Measurements from ENCODE around the gene ZNF101. TPM values are rescaled to one million over a fixed set of nuclear protein-coding genes. Genes with fewer than 3 reads are reported as not detected.
A peak's percentile ranks its signal among the peaks of the same experiment; 100 is the strongest.
"Not testable (repeated sequence)": the region's sequence is repeated elsewhere in the genome, so short reads cannot be mapped to it uniquely, and the experiment has no call there.

The ZNF101 gene
- total RNA-seq, 1 donor from 2014 or later, result 5.7 TPM

DNA sequence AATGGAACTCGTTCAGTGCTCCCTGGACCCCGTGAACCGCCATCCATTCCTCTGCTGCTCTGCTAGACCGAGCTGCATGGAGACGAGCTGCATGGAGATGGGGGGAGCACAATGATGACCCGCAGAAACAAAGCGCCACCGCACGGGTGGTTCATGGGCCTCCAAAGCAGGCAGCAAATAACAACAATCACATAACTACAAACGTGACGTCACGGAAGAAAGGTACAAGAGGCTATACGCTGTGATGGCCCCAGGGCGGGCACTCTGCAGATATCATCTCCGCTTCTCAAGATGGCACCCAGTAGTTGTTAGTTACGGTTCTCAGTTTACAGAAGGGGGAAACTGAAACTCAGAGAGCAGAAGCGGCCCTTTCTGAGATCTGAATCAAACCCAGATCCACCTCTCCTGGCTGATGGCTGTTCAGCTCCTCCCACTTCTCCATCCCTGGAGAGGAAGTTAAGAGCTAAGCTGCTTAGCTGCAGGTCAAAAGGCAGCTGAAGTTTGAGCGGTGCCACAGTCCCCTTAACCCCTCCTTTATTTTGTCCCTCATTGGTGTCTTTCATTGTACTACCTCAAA is 6.9 kb upstream of the ZNF101 start:
- DNase-seq, result no peak

- DNase-seq, result no peak
These were observed 6.3 kb upstream of the ZNF101 start for GRCh38 chr19:19662344-19662743.

DNA sequence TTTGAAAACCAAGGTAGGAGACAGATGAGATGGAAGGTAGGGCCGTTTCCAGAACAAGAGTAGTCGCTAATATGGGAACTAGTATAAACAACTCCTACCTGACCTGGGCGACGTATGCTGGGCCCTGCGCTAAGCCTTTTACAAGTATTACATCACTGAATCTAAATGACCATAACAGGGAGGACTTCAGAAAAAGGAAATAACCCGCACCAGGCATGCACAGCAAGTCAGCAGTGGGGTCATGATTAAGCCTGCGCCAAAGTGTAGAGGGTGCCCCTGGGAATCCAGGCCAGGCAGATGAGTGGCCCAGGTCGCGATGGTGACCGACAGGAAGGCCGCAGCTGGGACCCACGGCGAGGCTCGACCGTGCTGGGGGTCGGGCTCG is 5.8 kb upstream of the ZNF101 start:
- DNase-seq, result no peak

GRCh38 chr19:19663256-19664120 is 5.2 kb upstream of the ZNF101 start, which contains the start of gene ATP13A1:
Gene ATP13A1, minus strand, starts transcription at chr19:19663676. Its CDS starts 10 bp downstream, at chr19:19663666.
- DNase-seq, result peak; percentile 99

DNA sequence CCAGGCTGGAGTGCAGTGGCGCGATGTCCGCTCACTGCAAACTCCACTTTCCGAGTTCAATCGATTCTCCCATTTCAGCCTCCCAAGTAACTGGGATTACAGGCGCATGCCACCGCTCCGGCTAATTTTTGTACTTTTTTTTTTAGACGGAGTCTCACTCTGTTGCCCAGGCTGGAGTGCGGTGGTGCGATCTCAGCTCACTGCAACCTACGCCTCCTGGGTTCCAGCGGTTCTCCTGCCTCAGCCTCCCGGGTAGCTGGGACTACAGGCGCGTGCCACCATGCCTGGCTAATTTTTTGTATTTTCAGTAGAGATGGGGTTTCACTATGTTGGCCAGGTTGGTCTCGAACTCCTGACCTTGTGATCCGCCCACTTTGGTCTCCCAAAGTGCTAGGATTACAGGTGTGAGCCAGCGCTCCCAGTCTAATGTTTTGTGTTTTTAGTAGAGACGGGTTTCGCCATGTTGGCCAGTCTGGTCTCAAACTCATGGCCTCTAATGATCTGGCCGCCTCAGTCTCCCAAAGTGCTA is 3.2 kb upstream of the ZNF101 start:
- not testable (repeated sequence) for DNase-seq

- DNase-seq, result no peak
These were observed 1.5 kb downstream of the ZNF101 start for GRCh38 chr19:19670070-19670551.

- DNase-seq, result no peak
These were observed 4.2 kb downstream of the ZNF101 start for GRCh38 chr19:19672816-19673215.

GRCh38 chr19:19674315-19674714 is 5.7 kb downstream of the ZNF101 start:
- no peak for DNase-seq

DNA sequence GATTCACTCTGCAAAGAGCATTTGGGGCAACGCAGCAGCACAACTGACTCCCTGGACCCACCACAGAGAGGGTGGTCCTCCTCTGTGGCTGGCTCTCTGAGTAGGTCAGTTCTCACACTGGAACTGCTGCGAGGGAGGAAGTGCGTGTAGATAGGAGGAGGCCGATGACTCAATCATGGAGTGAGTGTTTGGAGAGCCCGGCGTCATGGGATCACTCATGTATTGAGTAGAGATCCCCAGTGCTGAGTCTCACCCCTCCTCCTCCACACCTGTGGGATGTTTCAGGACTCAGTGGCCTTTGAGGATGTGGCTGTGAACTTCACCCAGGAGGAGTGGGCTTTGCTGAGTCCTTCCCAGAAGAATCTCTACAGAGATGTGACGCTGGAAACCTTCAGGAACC is 8.9 kb downstream of the ZNF101 start:
- DNase-seq, result no peak

DNA sequence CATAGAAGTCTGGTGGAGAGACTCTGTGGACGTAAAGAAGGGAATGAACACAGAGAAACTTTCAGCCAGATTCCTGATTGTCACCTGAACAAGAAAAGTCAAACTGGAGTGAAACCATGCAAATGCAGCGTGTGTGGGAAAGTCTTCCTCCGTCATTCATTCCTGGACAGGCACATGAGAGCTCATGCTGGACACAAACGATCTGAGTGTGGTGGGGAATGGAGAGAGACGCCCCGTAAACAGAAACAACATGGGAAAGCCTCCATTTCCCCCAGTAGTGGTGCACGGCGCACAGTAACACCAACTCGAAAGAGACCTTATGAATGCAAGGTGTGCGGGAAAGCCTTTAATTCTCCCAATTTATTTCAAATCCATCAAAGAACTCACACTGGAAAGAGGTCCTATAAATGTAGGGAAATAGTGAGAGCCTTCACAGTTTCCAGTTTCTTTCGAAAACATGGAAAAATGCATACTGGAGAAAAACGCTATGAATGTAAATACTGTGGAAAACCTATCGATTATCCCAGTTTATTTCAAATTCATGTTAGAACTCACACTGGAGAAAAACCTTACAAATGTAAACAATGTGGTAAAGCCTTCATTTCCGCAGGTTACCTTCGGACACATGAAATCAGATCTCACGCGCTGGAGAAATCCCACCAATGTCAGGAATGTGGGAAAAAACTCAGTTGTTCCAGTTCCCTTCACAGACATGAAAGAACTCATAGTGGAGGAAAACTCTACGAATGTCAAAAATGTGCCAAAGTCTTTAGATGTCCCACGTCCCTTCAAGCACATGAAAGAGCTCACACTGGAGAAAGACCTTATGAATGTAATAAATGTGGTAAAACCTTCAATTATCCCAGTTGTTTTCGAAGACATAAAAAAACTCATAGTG is 10.8 kb downstream of the ZNF101 start:
- DNase-seq, result no peak

- not testable (repeated sequence) for DNase-seq
These were observed 17.5 kb downstream of the ZNF101 start for GRCh38 chr19:19686119-19686518.

- no peak for DNase-seq
These were observed 17.9 kb downstream of the ZNF101 start for GRCh38 chr19:19686580-19686979.

GRCh38 chr19:19687090-19687489 is 18.5 kb downstream of the ZNF101 start:
- DNase-seq, result no peak

DNA sequence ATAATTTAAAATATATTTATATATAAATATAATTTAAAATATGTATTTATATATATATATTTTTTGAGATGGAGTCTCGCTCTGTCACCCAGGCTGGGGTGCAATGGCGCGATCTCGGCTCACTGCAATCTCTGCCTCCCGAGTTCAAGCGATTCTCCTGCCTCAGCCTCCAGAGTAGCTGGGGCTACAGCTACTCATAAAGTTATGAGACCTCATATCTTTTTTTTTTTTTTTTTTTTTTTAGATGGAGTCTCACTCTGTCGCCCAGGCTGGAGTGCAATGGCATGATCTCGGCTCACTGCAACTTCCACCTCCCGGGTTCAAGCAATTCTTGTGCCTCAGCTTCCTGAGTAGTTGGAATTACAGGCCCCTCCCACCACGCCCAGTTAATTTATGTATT is 20.4 kb downstream of the ZNF101 start:
- DNase-seq, result not testable (repeated sequence)

GRCh38 chr19:19691683-19692082 is 23.0 kb downstream of the ZNF101 start:
- no peak for DNase-seq

GRCh38 chr19:19696386-19696785 is 27.7 kb downstream of the ZNF101 start:
- no peak for DNase-seq

DNA sequence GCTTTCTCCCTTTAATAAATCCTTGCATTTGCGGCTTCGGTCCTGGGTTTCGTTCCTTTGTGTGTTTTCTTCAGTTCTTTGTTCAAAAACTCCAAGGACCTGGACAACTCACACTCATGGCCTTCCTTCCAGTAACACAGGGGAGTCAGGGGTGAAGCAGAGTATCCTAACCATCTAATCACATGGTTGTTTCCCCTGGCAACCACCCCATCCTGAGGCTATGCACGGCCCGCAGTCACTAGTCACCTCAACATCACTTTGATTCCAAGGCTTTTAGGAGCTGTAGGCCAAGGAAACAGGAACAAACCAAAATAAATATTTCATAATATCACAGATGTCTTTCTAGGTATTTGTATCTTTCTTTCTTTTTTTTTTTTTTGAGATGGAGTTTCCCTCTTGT is 28.9 kb downstream of the ZNF101 start:
- no peak for DNase-seq

DNA sequence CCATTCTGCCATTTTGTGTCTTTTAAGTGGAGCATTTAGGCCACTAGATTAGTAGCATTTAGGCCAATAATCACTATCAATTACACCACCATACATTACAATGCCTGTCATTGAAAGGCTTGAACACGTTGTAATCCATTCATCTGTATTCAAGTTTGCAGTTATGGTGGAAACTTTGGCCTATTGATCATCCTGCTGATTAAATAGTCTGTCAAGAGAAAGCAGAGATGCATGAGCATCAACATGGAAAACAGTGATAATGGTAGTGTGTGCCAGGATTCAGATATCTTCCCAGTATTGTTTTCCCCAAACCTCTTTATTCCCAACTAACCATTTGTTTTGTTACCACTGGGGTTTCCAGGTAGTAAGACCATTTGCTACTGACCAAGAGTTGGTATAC is 31.9 kb downstream of the ZNF101 start:
- not testable (repeated sequence) for DNase-seq

DNA sequence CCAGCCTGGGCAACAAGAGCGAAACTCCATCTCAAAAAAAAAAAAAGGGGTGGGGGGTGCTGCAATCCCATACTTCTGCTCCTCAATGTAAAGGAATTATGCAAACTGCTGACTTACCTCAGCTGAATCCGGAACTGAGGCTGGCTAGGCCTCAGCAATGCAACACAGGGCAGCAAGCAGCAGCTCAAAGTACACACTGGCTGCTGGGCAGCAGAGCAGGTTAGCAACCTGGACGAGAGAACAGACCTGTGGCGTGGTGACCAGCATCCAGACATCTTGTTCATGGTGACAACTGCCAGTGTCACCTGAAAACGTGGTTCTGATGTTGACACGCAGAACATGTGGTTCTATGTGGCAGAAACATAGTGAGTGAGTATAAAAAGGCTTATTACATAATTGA is 36.2 kb downstream of the ZNF101 start:
- DNase-seq, result no peak

DNA sequence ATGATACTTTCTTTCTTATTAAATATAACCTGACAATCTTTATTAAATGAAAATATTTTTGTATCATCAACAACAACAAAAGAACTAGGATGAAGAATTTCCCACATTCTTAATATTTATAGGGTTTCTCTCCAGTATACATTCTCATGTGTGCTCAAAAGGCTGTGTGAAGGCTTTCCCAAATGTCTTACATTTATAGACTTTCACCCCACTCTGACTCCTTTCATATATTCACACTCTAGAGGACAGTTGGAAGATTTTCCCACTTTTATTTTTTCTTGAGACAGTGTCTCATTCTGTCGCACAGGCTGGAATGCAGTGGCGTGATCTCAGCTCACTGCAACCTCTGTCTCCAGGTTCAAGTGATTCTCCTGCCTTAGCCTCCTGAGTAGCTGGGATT is 41.9 kb downstream of the ZNF101 start:
- DNase-seq, result no peak

DNA sequence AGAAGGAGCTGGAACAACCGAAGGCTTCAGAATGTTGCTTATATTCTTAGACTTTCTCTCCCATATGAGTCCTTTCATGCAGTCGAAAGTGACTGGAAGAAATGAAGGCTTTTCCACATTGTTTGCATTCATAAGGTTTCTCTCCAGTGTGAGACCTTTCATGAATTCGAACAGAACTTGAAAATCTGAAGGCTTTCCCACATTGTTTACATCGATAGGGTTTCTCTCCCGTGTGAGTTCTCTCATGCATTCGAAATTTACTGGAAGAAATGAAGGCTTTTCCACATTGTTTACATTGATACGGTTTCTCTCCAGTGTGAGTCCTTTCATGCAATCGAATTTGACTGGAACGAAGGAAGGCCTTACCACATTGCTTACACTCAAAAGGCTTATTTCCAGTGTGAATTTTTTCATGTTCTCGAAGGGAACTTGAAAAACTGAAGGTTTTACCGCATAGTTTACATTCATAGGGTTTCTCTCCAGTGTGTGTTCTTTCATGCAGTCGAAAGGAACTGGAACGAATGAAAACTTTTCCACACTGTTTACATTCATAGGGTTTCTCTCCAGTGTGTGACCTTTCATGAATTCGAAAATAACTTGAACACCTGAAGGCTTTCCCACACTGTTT is 42.8 kb downstream of the ZNF101 start:
- no peak for DNase-seq
